Psoas muscle (tissue), 8 donors: ENCODE results near the gene CCDC184. TPM values are rescaled to one million over a fixed set of nuclear protein-coding genes. Genes with fewer than 3 reads are reported as not detected.
A peak's percentile ranks its signal among the peaks of the same experiment; 100 is the strongest.

Experiments used
- ATAC-seq, 4 donors: fragments of 200-7000 bp; cut with Tn5 transposase; one replicate each; pipeline ENCODE4 v1.9.1; 2020; ENCODE audit warnings: moderate library complexity in 3 of 4, mild to moderate bottlenecking in 2 of 4
- DNase-seq, 2 donors: peaks; one replicate each; pipeline ENCODE4 v3.0.0-alpha.2; 2020
- H3K27ac ChIP-seq: fragments of 200-600 bp; one replicate; pipeline ENCODE4 v1.8.0; 2022
- H3K27me3 ChIP-seq, 3 donors: fragments of 200-600 bp in 1 of 3; one replicate each; pipeline versions ENCODE4 v1.6.1 to v1.8.0; 2013 to 2022; ENCODE audit warnings: low read length in 2 of 3, mild to moderate bottlenecking in 2 of 3, moderate library complexity in 1 of 3; ENCODE audit not compliant: insufficient read depth in 3 of 3
- H3K36me3 ChIP-seq, 2 donors: fragments of 200-600 bp in 1 of 2; one replicate each; pipeline versions ENCODE4 v1.6.1 to v1.8.0; 2013 to 2022; ENCODE audit warnings: low read depth in 1 of 2, mild to moderate bottlenecking in 1 of 2, moderate library complexity in 1 of 2; ENCODE audit not compliant: insufficient read depth in 1 of 2
- H3K4me1 ChIP-seq: fragments of 200-600 bp; one replicate; pipeline ENCODE4 v1.8.0; 2022
- H3K4me3 ChIP-seq: fragments of 200-600 bp; one replicate; pipeline ENCODE4 v1.8.0; 2022; ENCODE audit warnings: mild to moderate bottlenecking
- H3K9me3 ChIP-seq: fragments of 200-600 bp; one replicate; pipeline ENCODE4 v1.8.0; 2022
- CTCF ChIP-seq: fragments of 200-600 bp; IDR thresholded peaks from one replicate; pipeline ENCODE4 v1.8.0; 2022; ENCODE audit warnings: antibody characterized with exemption
- WGBS, 3 donors: extraction: QIAGEN DNeasy Blood & Tissue Kit; methylation state at CpG; one replicate each; pipeline versions ENCODE4 v1.1.6 to v1.1.7; 2013; 5-methylcytosine and 5-hydroxymethylcytosine counted together
- intact Hi-C, 2 donors: fragments of 100-400 bp; cut with DNase I; formaldehyde crosslinking; loops; one replicate each; pipeline versions ENCODE4 v1.11.0 to v1.14.2; 2022
- long read RNA-seq, 2 donors: library from polyadenylated mRNA; unstranded; transcript quantifications; one replicate each; pipeline ENCODE4 v2.0.0, GENCODE V29; 2021
- polyA plus RNA-seq, 3 donors: library from polyadenylated mRNA; stranded (reverse); fragments of 200-250 nt; gene quantifications; one replicate each; pipeline ENCODE4 v1.2.3, GENCODE V29; 2013
- total RNA-seq, 4 donors: library from RNA; stranded (reverse); fragmentation: NEBNext Ultra II Directional in 2 of 4; extraction: Animal tissue kit (Norgen Biotek cat#: 25700) in 2 of 4; gene quantifications; one replicate each; pipeline versions ENCODE4 v1.2.1 to v1.2.4, GENCODE V29; 2021 to 2023
- donor health status: healthy with polysubstance abuse.
- donor health status: DM: no; HTN: no; CAD: no; lungs with moderate emphysema.
- donor health status: Bipolar disorder and iron deficiency.
- donor health status: healthy.
- donor health status: DM: yes; HTN: yes; CAD: no.
- donor health status: DM: no; HTN: no; CAD: no.
- donor health status: DM: no; HTN: no; CAD: no.
- donor health status: DM: yes; HTN: yes; CAD: no.

Gene CCDC184
- total RNA-seq (under 1 TPM; 0.47 to 0.84 (median 0.63) TPM), polyA plus RNA-seq (under 1 TPM; 0.16 to 0.49 (median 0.45) TPM)
- long read RNA-seq, donor 1, partial matches to known transcripts = 0 of 1 reads
- long read RNA-seq, donor 1, other reads (novel, unspliced or antisense) = 0 of 1 reads
- long read RNA-seq, donor 2 = 0 reads

- intact Hi-C loops = loop anchor here (10.0 kb wide), 1 partner anchor 442 kb away; no protein-coding TSS in a partner anchor
- H3K4me1 ChIP-seq = peaks cover 21% of the 10 kb centered on the region
- ATAC-seq = peak; percentile 58 to 78 (median 66)
- 0 to 1% (median 1%) methylated on average over 59 to 61 of the region's 61 CpGs for WGBS, 3 donors
- H3K4me3 ChIP-seq = peak within 1 kb of the TSS; percentile 74
- peaks cover 0 to 57% (median 13%) of the 10 kb centered on the region in 3 donors for H3K27me3 ChIP-seq
- no peaks in the 10 kb centered on the region for H3K36me3 ChIP-seq
- no peaks in the 10 kb centered on the region for H3K9me3 ChIP-seq
- peak; percentile 48 to 74 for DNase-seq
- TF ChIP-seq CTCF = peak; percentile 17
- no peak within 1 kb of the TSS for H3K27ac ChIP-seq
Observed at GRCh38 chr12:48183091-48183875, at the start of gene CCDC184. Gene CCDC184 (plus strand): TSS chr12:48183644. CDS start chr12:48184123, 479 bp downstream.

GRCh38 chr12:48135027-48135426 lies 48.4 kb upstream of the CCDC184 start:
- Histone ChIP-seq H3K4me1 (peaks cover 34% of the 10 kb centered on the region), H3K36me3 (peaks cover 37 to 100% of the 10 kb centered on the region in 2 donors), H3K9me3 (no peaks in the 10 kb centered on the region), H3K27ac (peak overlapping the region; percentile 20), H3K4me3 (no peak overlapping the region), H3K27me3 (no peaks in the 10 kb centered on the region)
- no peak for TF ChIP-seq CTCF
- intact Hi-C loops = no loop called here
- 90 to 94% (median 90%) methylated on average over 5 of the region's 5 CpGs for WGBS, 3 donors
- no peak for ATAC-seq
- DNase-seq = no peak

- H3K4me3 ChIP-seq = no peak overlapping the region
- WGBS, 3 donors = 66 to 82% (median 69%) methylated on average over 7 of the region's 7 CpGs
- H3K36me3 ChIP-seq = peaks cover 27 to 100% of the 10 kb centered on the region in 2 donors
- intact Hi-C loops = no loop called here
- DNase-seq = no peak
- no peaks in the 10 kb centered on the region for H3K27me3 ChIP-seq
- H3K27ac ChIP-seq = peak overlapping the region; percentile 97
- no peaks in the 10 kb centered on the region for H3K9me3 ChIP-seq
- TF ChIP-seq CTCF = no peak
- peaks cover 4% of the 10 kb centered on the region for H3K4me1 ChIP-seq
- peak in 1 of 4 donors; percentile 7 for ATAC-seq
Observed at GRCh38 chr12:48142818-48143674, 40.4 kb upstream of the CCDC184 start.

GRCh38 chr12:48143898-48144297 lies 39.5 kb upstream of the CCDC184 start:
- no peak for DNase-seq
- intact Hi-C loops = loop anchor here in 1 of 2 donors (2.0 kb wide), 1 partner anchor 13 kb away; no protein-coding TSS in a partner anchor
- Histone ChIP-seq H3K27me3 (no peaks in the 10 kb centered on the region), H3K27ac (peak overlapping the region; percentile 97), H3K9me3 (no peaks in the 10 kb centered on the region), H3K4me3 (no peak overlapping the region), H3K36me3 (peaks cover 27 to 99% of the 10 kb centered on the region in 2 donors), H3K4me1 (peaks cover 4% of the 10 kb centered on the region)
- TF ChIP-seq CTCF = no peak
- 62 to 82% (median 65%) methylated on average over 2 of the region's 2 CpGs for WGBS, 3 donors
- peak in 3 of 4 donors; percentile 2 to 9 (median 4) for ATAC-seq
